Measurements from ENCODE around the gene STAT2. TPM values are rescaled to one million over a fixed set of nuclear protein-coding genes. Genes with fewer than 3 reads are reported as not detected.

Gene STAT2
- total and polyA plus RNA-seq, 2 experiments from 2014 or later = 15.6 to 67.9 TPM

GRCh38 chr12:56351325-56351724 is 8.6 kb downstream of the STAT2 start:
- no peak for TF ChIP-seq EZH2phosphoT487 (IDR thresholded peaks at IDR 0.05; ENCODE audit: unreplicated experiment)
- no peak for TF ChIP-seq REST (IDR thresholded peaks at IDR 0.05; ENCODE audit: unreplicated experiment)
- no peak for TF ChIP-seq EZH2 (IDR thresholded peaks at IDR 0.05; ENCODE audit: low read depth, unreplicated experiment)
- no peak for TF ChIP-seq CTCF (conservative IDR thresholded peaks at IDR 0.05; ENCODE audit: low read depth in 2 of 2)
- no peak for TF ChIP-seq CREB1 (CRISPR knock-in tag; IDR thresholded peaks at IDR 0.05; ENCODE audit: low read depth)
- no peak for TF ChIP-seq NANOG (IDR thresholded peaks at IDR 0.05; ENCODE audit: borderline replicate concordance)
- no peak for TF ChIP-seq JUNB (IDR thresholded peaks at IDR 0.05; ENCODE audit: unreplicated experiment)
- no peak for TF ChIP-seq ETS1 (IDR thresholded peaks at IDR 0.05)
- no peak for TF ChIP-seq POLR2AphosphoS5 (IDR thresholded peaks at IDR 0.05; ENCODE audit: low read depth)
- TF ChIP-seq ZNF114 (CRISPR knock-in tag; IDR thresholded peaks at IDR 0.05) = no peak
- TF ChIP-seq STAT1 (IDR thresholded peaks at IDR 0.05; ENCODE audit: unreplicated experiment) = no peak
- TF ChIP-seq ZNF331 (CRISPR knock-in tag; IDR thresholded peaks at IDR 0.05; ENCODE audit: low read depth) = no peak
- no peak for TF ChIP-seq ZNF462 (CRISPR knock-in tag; IDR thresholded peaks at IDR 0.05)
- DNase-seq (ENCODE audit: low spot score) = no peak
- Mint-ChIP-seq H3K4me1 (no peaks in the 10 kb centered on the region), H3K27me3 (ENCODE audit: insufficient read depth, low read depth, poor library complexity) (peaks cover 3% of the 10 kb centered on the region), H3K4me3 (no peak overlapping the region), H3K27ac (no peak overlapping the region), H3K9me3 (no peaks in the 10 kb centered on the region), H3K36me3 (ENCODE audit: low read depth) (peaks cover 67% of the 10 kb centered on the region)
- no peak for ATAC-seq
- Histone ChIP-seq H3K27me3 (ENCODE audit: insufficient read depth) (no peaks in the 10 kb centered on the region), H3K4me2 (no peak overlapping the region), H3K9me2 (ENCODE audit: insufficient read depth) (no peaks in the 10 kb centered on the region), H3F3A (replicated peaks; ENCODE audit: low read depth) (no peaks in the 10 kb centered on the region), H2AFZ (no peak overlapping the region), H4K20me1 (replicated peaks; ENCODE audit: insufficient read depth) (no peaks in the 10 kb centered on the region), H3K36me3 (ENCODE audit: insufficient read depth) (peaks cover 20% of the 10 kb centered on the region), H3K4me1 (ENCODE audit: insufficient read depth) (no peaks in the 10 kb centered on the region), H3K79me2 (replicated peaks; ENCODE audit: insufficient read depth) (no peaks in the 10 kb centered on the region), H3K27ac (ENCODE audit: low read depth) (no peak overlapping the region), H3K4me3 (no peak overlapping the region)

Data from GM23338 (cell line).